Smooth muscle cell (in vitro differentiated cells): ENCODE measurements around the gene IMMP2L. TPM values are rescaled to one million over a fixed set of nuclear protein-coding genes. Genes with fewer than 3 reads are reported as not detected.

Experiments used
- DNase-seq: peaks from one replicate; lab custom pipeline; 2025; ENCODE audit not compliant: unreplicated experiment; lab: John Stamatoyannopoulos, UW
- H2AFZ ChIP-seq: fragments of 200-600 bp; sonication (generic); 2 replicates; pipeline ENCODE4 v1.6.0; 2016; ENCODE audit warnings: antibody characterized with exemption, low read depth, mild to moderate bottlenecking
- H3F3A ChIP-seq: fragments of 200-600 bp; sonication (generic); 2 replicates; pipeline ENCODE4 v1.6.0; 2017; ENCODE audit warnings: antibody characterized with exemption, low read depth
- H3K27ac ChIP-seq: fragments of 200-600 bp; sonication (generic); 2 replicates; pipeline ENCODE4 v1.5.1; 2016; ENCODE audit warnings: low read depth, mild to moderate bottlenecking
- H3K27me3 ChIP-seq: fragments of 200-600 bp; sonication (generic); 2 replicates; pipeline ENCODE4 v1.6.1; 2016; ENCODE audit warnings: low read depth, mild to moderate bottlenecking
- H3K36me3 ChIP-seq: fragments of 200-600 bp; sonication (generic); 2 replicates; pipeline ENCODE4 v1.5.1; 2016; ENCODE audit warnings: low read depth
- H3K4me1 ChIP-seq: fragments of 200-600 bp; sonication (generic); 2 replicates; pipeline ENCODE4 v1.5.1; 2016; ENCODE audit warnings: low read depth
- H3K4me2 ChIP-seq: fragments of 200-600 bp; sonication (generic); 2 replicates; pipeline ENCODE4 v1.6.0; 2016; ENCODE audit warnings: mild to moderate bottlenecking
- H3K4me3 ChIP-seq: fragments of 200-600 bp; sonication (generic); 2 replicates; pipeline ENCODE4 v1.5.1; 2016; ENCODE audit warnings: mild to moderate bottlenecking
- H3K79me2 ChIP-seq: fragments of 200-600 bp; sonication (generic); 2 replicates; pipeline ENCODE4 v1.6.0; 2016; ENCODE audit warnings: low read depth, mild to moderate bottlenecking
- H3K9ac ChIP-seq: fragments of 200-600 bp; sonication (generic); 2 replicates; pipeline ENCODE4 v1.6.0; 2016; ENCODE audit warnings: low read depth
- H3K9me3 ChIP-seq: fragments of 200-600 bp; sonication (generic); replicated peaks from 2 replicates; pipeline ENCODE4 v1.5.1; 2016; ENCODE audit warnings: low read depth
- H4K20me1 ChIP-seq: fragments of 200-600 bp; sonication (generic); 2 replicates; pipeline ENCODE4 v1.6.0; 2016; ENCODE audit warnings: low read depth
- CTCF ChIP-seq: fragments of 200-600 bp; sonication (generic); IDR thresholded peaks from 2 replicates; pipeline ENCODE4 v1.5.1; 2017; ENCODE audit warnings: borderline replicate concordance, mild to moderate bottlenecking, antibody characterized with exemption; ENCODE audit not compliant: insufficient read depth, poor library complexity, severe bottlenecking
- WGBS: methylation state at CpG from one replicate; pipeline ENCODE4 v1.1.7; 2016; ENCODE audit warnings: low lambda C conversion rate; 5-methylcytosine and 5-hydroxymethylcytosine counted together
- polyA plus RNA-seq: library from polyadenylated mRNA; unstranded; fragments of >200 nt; fragmentation: Nextera tagmentation; extraction: Ambion mirVana; gene quantifications from 2 replicates; pipeline ENCODE4 v1.2.1, GENCODE V29; 2016
- total RNA-seq: library from RNA; depleted of rRNA; stranded (reverse); fragments of >200 nt; gene quantifications from 2 replicates; pipeline ENCODE4 v1.2.3, GENCODE V29; 2014

The IMMP2L gene
- total and polyA plus RNA-seq, 2 experiments from 2014 or later = 10.9 to 11.1 TPM

GRCh38 chr7:111530356-111530668 lies 32.0 kb downstream of the IMMP2L start:
- Histone ChIP-seq H3K27me3 (no peaks in the 10 kb centered on the region), H3K4me2 (no peak overlapping the region), H3K9me3 (no peaks in the 10 kb centered on the region), H3K36me3 (no peaks in the 10 kb centered on the region), H3F3A (no peaks in the 10 kb centered on the region), H3K79me2 (no peaks in the 10 kb centered on the region), H2AFZ (no peak overlapping the region), H3K27ac (no peak overlapping the region), H3K9ac (no peak overlapping the region), H3K4me1 (no peaks in the 10 kb centered on the region), H3K4me3 (no peak overlapping the region), H4K20me1 (no peaks in the 10 kb centered on the region)
- TF ChIP-seq CTCF = no peak
- no peak for DNase-seq

- Histone ChIP-seq H3K4me1 (no peaks in the 10 kb centered on the region), H3K36me3 (no peaks in the 10 kb centered on the region), H3K79me2 (no peaks in the 10 kb centered on the region), H3K27me3 (no peaks in the 10 kb centered on the region), H3K4me3 (no peak overlapping the region), H3F3A (no peaks in the 10 kb centered on the region), H3K9ac (no peak overlapping the region), H4K20me1 (no peaks in the 10 kb centered on the region), H3K27ac (no peak overlapping the region), H3K4me2 (no peak overlapping the region), H3K9me3 (no peaks in the 10 kb centered on the region), H2AFZ (no peak overlapping the region)
- TF ChIP-seq CTCF = no peak
- DNase-seq = no peak
- WGBS = 93% methylated on average over 1 of the region's 1 CpG
Observed at GRCh38 chr7:111529507-111530355, 32.6 kb downstream of the IMMP2L start.

GRCh38 chr7:111528331-111528730 lies 34.0 kb downstream of the IMMP2L start:
- H3K9ac ChIP-seq = no peak overlapping the region
- no peaks in the 10 kb centered on the region for H4K20me1 ChIP-seq
- no peaks in the 10 kb centered on the region for H3K9me3 ChIP-seq
- no peak for DNase-seq
- no peak overlapping the region for H3K4me2 ChIP-seq
- H3K27me3 ChIP-seq = no peaks in the 10 kb centered on the region
- H3K79me2 ChIP-seq = no peaks in the 10 kb centered on the region
- 100% methylated on average over 1 of the region's 1 CpG for WGBS
- no peaks in the 10 kb centered on the region for H3K4me1 ChIP-seq
- H3F3A ChIP-seq = no peaks in the 10 kb centered on the region
- H3K36me3 ChIP-seq = no peaks in the 10 kb centered on the region
- H2AFZ ChIP-seq = no peak overlapping the region
- no peak for TF ChIP-seq CTCF
- no peak overlapping the region for H3K27ac ChIP-seq
- H3K4me3 ChIP-seq = no peak overlapping the region

- DNase-seq = no peak
Observed at GRCh38 chr7:111527545-111527944, 34.7 kb downstream of the IMMP2L start.

More at GRCh38 chr7:111527545-111527944, 34.7 kb downstream of the IMMP2L start:
- Histone ChIP-seq H3F3A (no peaks in the 10 kb centered on the region), H3K27me3 (no peaks in the 10 kb centered on the region), H3K79me2 (no peaks in the 10 kb centered on the region), H4K20me1 (no peaks in the 10 kb centered on the region), H3K4me2 (no peak overlapping the region), H3K36me3 (no peaks in the 10 kb centered on the region), H3K9me3 (no peaks in the 10 kb centered on the region), H3K27ac (no peak overlapping the region), H3K4me3 (no peak overlapping the region), H3K4me1 (no peaks in the 10 kb centered on the region), H2AFZ (no peak overlapping the region), H3K9ac (no peak overlapping the region)
- 85% methylated on average over 2 of the region's 2 CpGs for WGBS
- no peak for TF ChIP-seq CTCF
